ENCODE measurements around the gene PLCH2. TPM values are rescaled to one million over a fixed set of nuclear protein-coding genes. Genes with fewer than 3 reads are reported as not detected.

PLCH2 gene
- total and polyA plus RNA-seq, 9 of the 15 experiments (the other 6 are each of a cell fraction or from before 2014, with no cell fraction given), result 0.16 TPM; not detected in 8

DNA sequence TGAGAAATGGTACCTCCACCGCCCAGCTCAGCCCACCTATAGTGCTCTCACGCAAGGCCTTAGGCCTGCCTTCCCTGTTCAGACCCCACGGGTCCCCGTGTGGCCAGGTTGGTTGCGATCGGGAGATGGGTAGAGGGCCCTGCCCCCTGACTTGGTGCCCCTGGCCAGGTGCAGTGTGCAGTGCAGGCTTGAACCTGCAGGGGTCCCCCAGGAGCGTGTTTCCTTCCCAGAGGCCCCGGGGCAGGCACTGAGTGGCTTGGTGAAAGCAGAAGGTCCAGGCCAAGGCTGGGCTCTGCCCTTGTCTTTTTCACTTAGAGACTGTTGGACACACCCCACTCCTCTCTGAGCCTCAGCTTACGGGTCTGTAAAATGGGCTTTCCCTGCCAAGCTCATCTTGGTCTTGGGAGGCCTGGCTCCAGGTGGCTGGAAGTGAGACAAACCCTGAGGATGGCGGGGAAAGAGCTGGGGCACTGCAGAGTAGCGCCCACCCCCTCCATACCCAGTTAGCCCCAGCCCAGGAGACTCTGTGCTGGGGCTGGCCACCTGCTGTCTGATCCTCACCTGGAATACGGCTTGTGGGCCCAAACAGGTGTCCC lies 63.3 kb downstream of the PLCH2 start:
- no peak overlapping the region for H2AFZ ChIP-seq (ENCODE audit: low read depth, low read length)
- DNase-seq (ENCODE audit: extremely low read depth in 1 of 4, low spot score in 3 of 4) (peak in 3 of 4 experiments; percentile 51 to 69 (median 64)), FAIRE-seq (peak; percentile 83), ATAC-seq (peak; percentile 73)
- no TSS peak for BruUV-seq (replicated peaks)
- H3K79me2 ChIP-seq (ENCODE audit: control insufficient read depth, insufficient read depth, low read length), result no peaks in the 10 kb centered on the region
- peaks cover 3% of the 10 kb centered on the region for H3K9me1 ChIP-seq (ENCODE audit: control insufficient read depth, insufficient read depth, low read length)
- H3K27me3 ChIP-seq (ENCODE audit: control insufficient read depth in 2 of 2, insufficient read depth in 2 of 2, low read length in 2 of 2), result peaks cover 10 to 36% of the 10 kb centered on the region in 2 experiments; a peak in 4 of 5 replicates
- in situ Hi-C loops (cut with MboI) (loop anchor here (5.0 to 25.0 kb wide), 2 partner anchors 127 to 352 kb away; partner anchors contain the start of genes FAAP20 and PEX10), intact Hi-C loops (cut with micrococcal nuclease) (no loop called here)
- POLR2A ChIA-PET, result interaction anchor here (0.6 to 0.7 kb wide), 2 partner anchors 18 to 248 kb away, joined by 3 to 4 read pairs; no protein-coding TSS in a partner anchor
- no peak overlapping the region for H3K4me3 ChIP-seq
- CTCF ChIA-PET (ENCODE audit: low intra/inter-chr PET ratio), result no interaction called here
- 45% methylated on average over 9 of the region's 12 CpGs for whole genome bisulfite sequencing (ENCODE audit: insufficient coverage, low coverage, missing lambda C conversion rate)
- no peak overlapping the region for H3K9ac ChIP-seq (ENCODE audit: insufficient read depth in 1 of 2, low read depth in 2 of 2, low read length in 2 of 2)
- H3K4me2 ChIP-seq (ENCODE audit: insufficient read depth, low read length), result no peak overlapping the region
- peaks cover 38 to 81% of the 10 kb centered on the region in 2 experiments for H3K4me1 ChIP-seq (replicated peaks in 1 of 2; ENCODE audit: control insufficient read depth in 2 of 2, insufficient read depth in 2 of 2, low read length in 2 of 2)
- H3K9me3 ChIP-seq (replicated peaks; ENCODE audit: control insufficient read depth, insufficient read depth, low read depth, low read length), result no peaks in the 10 kb centered on the region
- no peak overlapping the region for H3K27ac ChIP-seq (ENCODE audit: extremely low read depth, low read depth, low read length)
- H4K20me1 ChIP-seq (replicated peaks; ENCODE audit: control insufficient read depth, insufficient read depth, low read length), result no peaks in the 10 kb centered on the region
- no peaks in the 10 kb centered on the region for H3K36me3 ChIP-seq (ENCODE audit: control insufficient read depth, insufficient read depth, low read length)
- TF ChIP-seq SMC3 (conservative IDR thresholded peaks at IDR 0.05; ENCODE audit: insufficient read depth, low read depth, low read length) (peak; percentile 27; the same call in 1 of the 2 replicates), PTBP1 (IDR thresholded peaks at IDR 0.05; ENCODE audit: low read depth, low read length) (0 out of 2 replicates have a peak, but pooled peaks have one; percentile 60), RCOR1 (IDR thresholded peaks at IDR 0.05; ENCODE audit: borderline replicate concordance in 1 of 2, low read depth in 2 of 2, low read length in 2 of 2) (peak in 1 of 2 experiments; percentile 71; a peak in 2 of 4 replicates), XRCC3 (IDR thresholded peaks at IDR 0.05) (no peak), KDM1A (IDR thresholded peaks at IDR 0.05) (peak in 1 of 2 experiments; percentile 64; a peak in 2 of 4 replicates), RBM25 (IDR thresholded peaks at IDR 0.05; ENCODE audit: low read depth, low read length, severe bottlenecking) (peak; percentile 88), POLR3A (IDR thresholded peaks at IDR 0.05; ENCODE audit: borderline replicate concordance, extremely low read depth, insufficient read depth, insufficient read length) (no peak), ZNF586 (CRISPR knock-in tag; conservative IDR thresholded peaks at IDR 0.05) (no peak)
- TF ChIP-seq, protein P1, sequence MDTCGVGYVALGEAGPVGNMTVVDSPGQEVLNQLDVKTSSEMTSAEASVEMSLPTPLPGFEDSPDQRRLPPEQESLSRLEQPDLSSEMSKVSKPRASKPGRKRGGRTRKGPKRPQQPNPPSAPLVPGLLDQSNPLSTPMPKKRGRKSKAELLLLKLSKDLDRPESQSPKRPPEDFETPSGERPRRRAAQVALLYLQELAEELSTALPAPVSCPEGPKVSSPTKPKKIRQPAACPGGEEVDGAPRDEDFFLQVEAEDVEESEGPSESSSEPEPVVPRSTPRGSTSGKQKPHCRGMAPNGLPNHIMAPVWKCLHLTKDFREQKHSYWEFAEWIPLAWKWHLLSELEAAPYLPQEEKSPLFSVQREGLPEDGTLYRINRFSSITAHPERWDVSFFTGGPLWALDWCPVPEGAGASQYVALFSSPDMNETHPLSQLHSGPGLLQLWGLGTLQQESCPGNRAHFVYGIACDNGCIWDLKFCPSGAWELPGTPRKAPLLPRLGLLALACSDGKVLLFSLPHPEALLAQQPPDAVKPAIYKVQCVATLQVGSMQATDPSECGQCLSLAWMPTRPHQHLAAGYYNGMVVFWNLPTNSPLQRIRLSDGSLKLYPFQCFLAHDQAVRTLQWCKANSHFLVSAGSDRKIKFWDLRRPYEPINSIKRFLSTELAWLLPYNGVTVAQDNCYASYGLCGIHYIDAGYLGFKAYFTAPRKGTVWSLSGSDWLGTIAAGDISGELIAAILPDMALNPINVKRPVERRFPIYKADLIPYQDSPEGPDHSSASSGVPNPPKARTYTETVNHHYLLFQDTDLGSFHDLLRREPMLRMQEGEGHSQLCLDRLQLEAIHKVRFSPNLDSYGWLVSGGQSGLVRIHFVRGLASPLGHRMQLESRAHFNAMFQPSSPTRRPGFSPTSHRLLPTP (IDR thresholded peaks at IDR 0.05; ENCODE audit: borderline replicate concordance, extremely low read depth, insufficient read length), result no peak
